ENCODE results near the gene CYP17A1.
"Not testable (repeated sequence)": the region's sequence is repeated elsewhere in the genome, so short reads cannot be mapped to it uniquely, and the experiment has no call there.

The CYP17A1 gene

GRCh38 chr10:102835007-102835482 is 2.2 kb downstream of the CYP17A1 start:
- DNase-seq (ENCODE audit: low spot score) = peak; percentile 54

- no peak for DNase-seq (ENCODE audit: low spot score)
These were observed 3.1 kb downstream of the CYP17A1 start for GRCh38 chr10:102834143-102834542.

- DNase-seq (ENCODE audit: low spot score) = no peak
These were observed 4.2 kb downstream of the CYP17A1 start for GRCh38 chr10:102832987-102833386.

- DNase-seq (ENCODE audit: low spot score) = no peak
These were observed 5.0 kb downstream of the CYP17A1 start for GRCh38 chr10:102832248-102832647.

- DNase-seq (ENCODE audit: low spot score) = no peak
These were observed 5.7 kb downstream of the CYP17A1 start for GRCh38 chr10:102831322-102832071.

GRCh38 chr10:102827597-102827975 is 9.6 kb downstream of the CYP17A1 start:
- DNase-seq (ENCODE audit: low spot score) = no peak

GRCh38 chr10:102826148-102826796 is 10.9 kb downstream of the CYP17A1 start:
- no peak for DNase-seq (ENCODE audit: low spot score)

GRCh38 chr10:102824664-102825063 is 12.5 kb downstream of the CYP17A1 start:
- DNase-seq (ENCODE audit: low spot score) = no peak

- DNase-seq (ENCODE audit: low spot score) = no peak
These were observed 15.0 kb downstream of the CYP17A1 start for GRCh38 chr10:102822222-102822621.

GRCh38 chr10:102820008-102820407 is 17.2 kb downstream of the CYP17A1 start:
- DNase-seq (ENCODE audit: low spot score) = not testable (repeated sequence)

GRCh38 chr10:102819054-102819453 is 18.2 kb downstream of the CYP17A1 start:
- DNase-seq (ENCODE audit: low spot score) = no peak

- DNase-seq (ENCODE audit: low spot score) = no peak
These were observed 20.0 kb downstream of the CYP17A1 start for GRCh38 chr10:102817175-102817574.

- peak; percentile 48 for DNase-seq (ENCODE audit: low spot score)
These were observed 21.2 kb downstream of the CYP17A1 start for GRCh38 chr10:102815790-102816549.

GRCh38 chr10:102814873-102815661 is 22.1 kb downstream of the CYP17A1 start:
- DNase-seq (ENCODE audit: low spot score) = no peak

- DNase-seq (ENCODE audit: low spot score) = no peak
These were observed 22.8 kb downstream of the CYP17A1 start for GRCh38 chr10:102814453-102814871.

- DNase-seq (ENCODE audit: low spot score) = no peak
These were observed 23.3 kb downstream of the CYP17A1 start for GRCh38 chr10:102813734-102814452.

GRCh38 chr10:102813017-102813541 is 24.1 kb downstream of the CYP17A1 start:
- no peak for DNase-seq (ENCODE audit: low spot score)

- no peak for DNase-seq (ENCODE audit: low spot score)
These were observed 24.9 kb downstream of the CYP17A1 start for GRCh38 chr10:102812231-102812876.

GRCh38 chr10:102811346-102811745 is 25.9 kb downstream of the CYP17A1 start:
- DNase-seq (ENCODE audit: low spot score) = no peak

GRCh38 chr10:102808380-102808779 is 28.8 kb downstream of the CYP17A1 start:
- no peak for DNase-seq (ENCODE audit: low spot score)

Data from putamen (tissue), 1 donor.